WTC11 (cell line): ENCODE measurements around the gene C4BPB. TPM values are rescaled to one million over a fixed set of nuclear protein-coding genes. Genes with fewer than 3 reads are reported as not detected.

ENCODE experiments used
- ATAC-seq: fragments of 200-7000 bp; cut with Tn5 transposase; 2 replicates; pipeline ENCODE4 v1.10.0; 2021; ENCODE audit warnings: mild to moderate bottlenecking, moderate library complexity
- CTCF ChIA-PET: fragments of 300-600 bp; sonication (Branson Sonifier 250); formaldehyde crosslinking; loops from one replicate; lab custom pipeline; 2021; ENCODE audit warnings: antibody characterized with exemption; lab: Charles Lee
- POLR2A ChIA-PET: fragments of 350-600 bp; sonication (Branson Sonifier 250); formaldehyde crosslinking; loops from one replicate; lab custom pipeline; 2021; ENCODE audit warnings: antibody characterized with exemption; lab: Charles Lee
- DNase-seq: peaks from one replicate; pipeline ENCODE4 v3.0.0; 2021; ENCODE audit warnings: low spot score
- H3K27ac Mint-ChIP-seq: 2 replicates; pipeline ENCODE4 v1.8.0; 2021; ENCODE audit warnings: mixed read lengths
- H3K27me3 Mint-ChIP-seq: 2 replicates; pipeline ENCODE4 v1.8.0; 2021; ENCODE audit warnings: low read depth, mild to moderate bottlenecking, moderate library complexity, mixed read lengths
- H3K36me3 Mint-ChIP-seq: 2 replicates; pipeline ENCODE4 v1.8.0; 2021; ENCODE audit warnings: mixed read lengths
- H3K4me1 Mint-ChIP-seq: 2 replicates; pipeline ENCODE4 v1.8.0; 2022; ENCODE audit warnings: mixed read lengths
- H3K4me3 Mint-ChIP-seq: 2 replicates; pipeline ENCODE4 v1.8.0; 2021; ENCODE audit warnings: mild to moderate bottlenecking, moderate library complexity, mixed read lengths
- H3K9me3 Mint-ChIP-seq: 2 replicates; pipeline ENCODE4 v1.8.0; 2021; ENCODE audit warnings: mixed read lengths
- ETV6 ChIP-seq: sonication (generic); formaldehyde crosslinking; IDR thresholded peaks from 2 replicates; pipeline ENCODE4 v1.8.1; 2022; ENCODE audit warnings: mild to moderate bottlenecking, missing genetic modification reagents
- FOXJ3 ChIP-seq: sonication (generic); formaldehyde crosslinking; IDR thresholded peaks from 2 replicates; pipeline ENCODE4 v1.9.0; 2021; ENCODE audit warnings: missing genetic modification reagents, mild to moderate bottlenecking, borderline replicate concordance
- FOXK1 ChIP-seq: sonication (generic); formaldehyde crosslinking; IDR thresholded peaks from 2 replicates; pipeline ENCODE4 v1.8.0; 2022; ENCODE audit warnings: mild to moderate bottlenecking, moderate library complexity, missing genetic modification reagents
- IRF2 ChIP-seq: sonication (generic); formaldehyde crosslinking; IDR thresholded peaks from 2 replicates; pipeline ENCODE4 v1.8.0; 2022; ENCODE audit warnings: low read depth, missing genetic modification reagents, borderline replicate concordance
- JAZF1 ChIP-seq: fragments of 250-450 bp; sonication (Bioruptor Pico); IDR thresholded peaks from 2 replicates; pipeline ENCODE4 v1.9.0; 2021; ENCODE audit warnings: moderate library complexity, mild to moderate bottlenecking, inconsistent platforms
- KAT7 ChIP-seq: sonication (generic); formaldehyde crosslinking; IDR thresholded peaks from 2 replicates; pipeline ENCODE4 v1.8.1; 2023; ENCODE audit warnings: missing genetic modification reagents, mild to moderate bottlenecking, borderline replicate concordance
- MXD4 ChIP-seq: fragments of 250-450 bp; sonication (Bioruptor Pico); IDR thresholded peaks from 2 replicates; pipeline ENCODE4 v1.8.0; 2021; ENCODE audit warnings: mild to moderate bottlenecking, moderate library complexity, borderline replicate concordance
- MYBL2 ChIP-seq: sonication (generic); formaldehyde crosslinking; IDR thresholded peaks from 2 replicates; pipeline ENCODE4 v1.8.1; 2023; ENCODE audit warnings: mild to moderate bottlenecking, moderate library complexity, missing genetic modification reagents
- NFYB ChIP-seq: sonication (generic); formaldehyde crosslinking; conservative IDR thresholded peaks from 2 replicates; pipeline ENCODE4 v1.8.0; 2022; ENCODE audit warnings: low read depth, missing genetic modification reagents
- OVOL2 ChIP-seq: fragments of 250-450 bp; sonication (Bioruptor Pico); IDR thresholded peaks from 2 replicates; pipeline ENCODE4 v1.9.0; 2021; ENCODE audit warnings: mild to moderate bottlenecking, borderline replicate concordance
- RORB ChIP-seq: fragments of 250-450 bp; sonication (Bioruptor Pico); IDR thresholded peaks from 2 replicates; pipeline ENCODE4 v1.9.0; 2021; ENCODE audit warnings: mild to moderate bottlenecking
- SMAD4 ChIP-seq: sonication (generic); formaldehyde crosslinking; IDR thresholded peaks from 2 replicates; pipeline ENCODE4 v1.8.0; 2022; ENCODE audit warnings: mild to moderate bottlenecking, missing genetic modification reagents
- SOX15 ChIP-seq: fragments of 250-450 bp; sonication (Bioruptor Pico); IDR thresholded peaks from 2 replicates; pipeline ENCODE4 v1.9.0; 2021; ENCODE audit warnings: mild to moderate bottlenecking
- ZNF121 ChIP-seq: sonication (generic); formaldehyde crosslinking; IDR thresholded peaks from 2 replicates; pipeline ENCODE4 v1.8.0; 2023; ENCODE audit warnings: missing genetic modification reagents
- ZNF219 ChIP-seq: sonication (generic); formaldehyde crosslinking; IDR thresholded peaks from 2 replicates; pipeline ENCODE4 v1.8.0; 2023; ENCODE audit warnings: missing genetic modification reagents, mild to moderate bottlenecking, borderline replicate concordance
- ZNF671 ChIP-seq: fragments of 250-450 bp; sonication (Bioruptor Pico); IDR thresholded peaks from 2 replicates; pipeline ENCODE4 v1.8.0; 2021; ENCODE audit warnings: mild to moderate bottlenecking
- total RNA-seq: library from RNA; stranded (reverse); gene quantifications from 3 replicates; pipeline ENCODE4 v1.2.3, GENCODE V29; 2021
- TF ChIP-seq, protein P1 (sequence below): fragments of 250-450 bp; sonication (Bioruptor Pico); IDR thresholded peaks from 2 replicates; pipeline ENCODE4 v1.9.0; 2021; ENCODE audit warnings: mild to moderate bottlenecking
- TF ChIP-seq, protein P2 (sequence below): fragments of 250-450 bp; sonication (Bioruptor Pico); IDR thresholded peaks from 2 replicates; pipeline ENCODE4 v1.9.0; 2021; ENCODE audit warnings: moderate library complexity, mild to moderate bottlenecking, inconsistent platforms, borderline replicate concordance
- TF ChIP-seq, protein P3 (sequence below): sonication (generic); formaldehyde crosslinking; IDR thresholded peaks from 2 replicates; pipeline ENCODE4 v1.8.0; 2022; ENCODE audit warnings: mild to moderate bottlenecking, missing genetic modification reagents
- TF ChIP-seq, protein P4 (sequence below): sonication (generic); formaldehyde crosslinking; IDR thresholded peaks from 2 replicates; pipeline ENCODE4 v1.8.0; 2022; ENCODE audit warnings: mild to moderate bottlenecking, missing genetic modification reagents
- TF ChIP-seq, protein P5 (sequence below): sonication (generic); formaldehyde crosslinking; IDR thresholded peaks from 2 replicates; pipeline ENCODE4 v1.8.1; 2022; ENCODE audit warnings: missing genetic modification reagents, borderline replicate concordance
- TF ChIP-seq, protein P6 (sequence below): fragments of 250-450 bp; sonication (Bioruptor Pico); IDR thresholded peaks from 2 replicates; pipeline ENCODE4 v1.9.0; 2021; ENCODE audit warnings: mild to moderate bottlenecking, borderline replicate concordance
- TF ChIP-seq, protein P7 (sequence below): fragments of 200-600 bp; IDR thresholded peaks from 2 replicates; pipeline ENCODE4 v1.8.0; 2022; ENCODE audit warnings: antibody characterized with exemption

The C4BPB gene
- total RNA-seq, 1 experiment from 2014 or later, result 0.26 TPM

DNA sequence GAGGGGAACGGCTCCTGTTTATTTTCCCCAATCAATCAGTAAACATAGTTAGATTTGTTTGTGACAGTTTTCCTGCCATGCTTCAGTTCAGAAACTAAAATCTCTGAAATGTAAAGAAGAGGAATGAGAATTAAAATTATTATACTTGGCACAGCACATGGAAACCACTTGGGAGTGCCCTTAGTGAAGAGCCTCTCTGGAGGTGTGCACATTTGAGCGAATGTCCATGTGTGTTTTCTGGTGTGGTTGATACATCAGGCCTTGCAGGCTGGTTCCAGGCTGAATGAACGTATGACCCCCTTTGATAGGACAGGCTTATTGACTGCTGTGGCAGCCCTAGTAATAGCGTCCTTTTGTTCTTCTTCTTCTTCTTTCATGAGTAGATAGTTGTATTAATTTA lies 42.5 kb downstream of the C4BPB start:
- POLR2A ChIA-PET, result no interaction called here
- Mint-ChIP-seq H3K9me3 (peaks cover 35% of the 10 kb centered on the region), H3K4me1 (peaks cover 5% of the 10 kb centered on the region), H3K36me3 (peaks cover 24% of the 10 kb centered on the region), H3K4me3 (no peak overlapping the region), H3K27ac (no peak overlapping the region), H3K27me3 (no peaks in the 10 kb centered on the region; the same call in 1 of the 2 replicates)
- CTCF ChIA-PET, result no interaction called here
- DNase-seq (no peak), ATAC-seq (no peak)
- no peak for TF ChIP-seq ZNF219 (CRISPR knock-in tag)
- TF ChIP-seq, protein P1, sequence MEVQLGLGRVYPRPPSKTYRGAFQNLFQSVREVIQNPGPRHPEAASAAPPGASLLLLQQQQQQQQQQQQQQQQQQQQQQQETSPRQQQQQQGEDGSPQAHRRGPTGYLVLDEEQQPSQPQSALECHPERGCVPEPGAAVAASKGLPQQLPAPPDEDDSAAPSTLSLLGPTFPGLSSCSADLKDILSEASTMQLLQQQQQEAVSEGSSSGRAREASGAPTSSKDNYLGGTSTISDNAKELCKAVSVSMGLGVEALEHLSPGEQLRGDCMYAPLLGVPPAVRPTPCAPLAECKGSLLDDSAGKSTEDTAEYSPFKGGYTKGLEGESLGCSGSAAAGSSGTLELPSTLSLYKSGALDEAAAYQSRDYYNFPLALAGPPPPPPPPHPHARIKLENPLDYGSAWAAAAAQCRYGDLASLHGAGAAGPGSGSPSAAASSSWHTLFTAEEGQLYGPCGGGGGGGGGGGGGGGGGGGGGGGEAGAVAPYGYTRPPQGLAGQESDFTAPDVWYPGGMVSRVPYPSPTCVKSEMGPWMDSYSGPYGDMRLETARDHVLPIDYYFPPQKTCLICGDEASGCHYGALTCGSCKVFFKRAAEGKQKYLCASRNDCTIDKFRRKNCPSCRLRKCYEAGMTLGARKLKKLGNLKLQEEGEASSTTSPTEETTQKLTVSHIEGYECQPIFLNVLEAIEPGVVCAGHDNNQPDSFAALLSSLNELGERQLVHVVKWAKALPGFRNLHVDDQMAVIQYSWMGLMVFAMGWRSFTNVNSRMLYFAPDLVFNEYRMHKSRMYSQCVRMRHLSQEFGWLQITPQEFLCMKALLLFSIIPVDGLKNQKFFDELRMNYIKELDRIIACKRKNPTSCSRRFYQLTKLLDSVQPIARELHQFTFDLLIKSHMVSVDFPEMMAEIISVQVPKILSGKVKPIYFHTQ (CRISPR knock-in tag), result no peak
- TF ChIP-seq, protein P2, sequence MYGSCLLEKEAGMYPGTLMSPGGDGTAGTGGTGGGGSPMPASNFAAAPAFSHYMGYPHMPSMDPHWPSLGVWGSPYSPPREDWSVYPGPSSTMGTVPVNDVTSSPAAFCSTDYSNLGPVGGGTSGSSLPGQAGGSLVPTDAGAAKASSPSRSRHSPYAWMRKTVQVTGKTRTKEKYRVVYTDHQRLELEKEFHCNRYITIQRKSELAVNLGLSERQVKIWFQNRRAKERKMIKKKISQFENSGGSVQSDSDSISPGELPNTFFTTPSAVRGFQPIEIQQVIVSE (CRISPR knock-in tag), result no peak

DNA sequence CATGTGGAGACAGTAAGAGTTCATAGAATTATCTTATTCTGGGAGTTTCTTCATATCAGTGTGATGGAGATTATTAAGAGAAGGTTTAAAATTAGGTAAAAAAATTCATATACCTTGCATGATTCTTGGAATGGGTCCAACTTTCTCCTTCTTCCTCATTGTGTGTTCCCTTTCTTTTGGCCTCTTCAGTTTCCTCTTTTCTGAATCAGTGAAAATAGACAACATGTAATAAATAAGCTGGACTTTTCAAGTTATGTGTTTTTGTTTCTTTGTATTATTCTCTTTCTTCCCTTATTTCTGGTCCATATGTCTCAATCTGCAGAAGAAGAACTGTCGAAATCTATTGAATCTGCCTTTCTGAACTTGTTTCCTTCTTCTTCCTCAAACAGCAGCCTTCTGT lies 45.9 kb downstream of the C4BPB start:
- ChIA-PET POLR2A (no interaction called here), CTCF (interaction anchor here (0.8 kb wide), 1 partner anchor 270 kb away, joined by 3 read pairs; no protein-coding TSS in a partner anchor)
- H3K9me3 Mint-ChIP-seq, result peaks cover 13% of the 10 kb centered on the region
- no peaks in the 10 kb centered on the region; the same call in 1 of the 2 replicates for H3K4me1 Mint-ChIP-seq
- H3K27me3 Mint-ChIP-seq, result no peaks in the 10 kb centered on the region
- no peak overlapping the region for H3K27ac Mint-ChIP-seq
- ATAC-seq (no peak), DNase-seq (no peak)
- peaks cover 5% of the 10 kb centered on the region for H3K36me3 Mint-ChIP-seq
- TF ChIP-seq, protein P3, sequence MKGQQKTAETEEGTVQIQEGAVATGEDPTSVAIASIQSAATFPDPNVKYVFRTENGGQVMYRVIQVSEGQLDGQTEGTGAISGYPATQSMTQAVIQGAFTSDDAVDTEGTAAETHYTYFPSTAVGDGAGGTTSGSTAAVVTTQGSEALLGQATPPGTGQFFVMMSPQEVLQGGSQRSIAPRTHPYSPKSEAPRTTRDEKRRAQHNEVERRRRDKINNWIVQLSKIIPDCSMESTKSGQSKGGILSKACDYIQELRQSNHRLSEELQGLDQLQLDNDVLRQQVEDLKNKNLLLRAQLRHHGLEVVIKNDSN, result no peak
- TF ChIP-seq, protein P4, sequence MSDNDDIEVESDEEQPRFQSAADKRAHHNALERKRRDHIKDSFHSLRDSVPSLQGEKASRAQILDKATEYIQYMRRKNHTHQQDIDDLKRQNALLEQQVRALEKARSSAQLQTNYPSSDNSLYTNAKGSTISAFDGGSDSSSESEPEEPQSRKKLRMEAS (CRISPR knock-in tag), result no peak
- TF ChIP-seq, protein P5, sequence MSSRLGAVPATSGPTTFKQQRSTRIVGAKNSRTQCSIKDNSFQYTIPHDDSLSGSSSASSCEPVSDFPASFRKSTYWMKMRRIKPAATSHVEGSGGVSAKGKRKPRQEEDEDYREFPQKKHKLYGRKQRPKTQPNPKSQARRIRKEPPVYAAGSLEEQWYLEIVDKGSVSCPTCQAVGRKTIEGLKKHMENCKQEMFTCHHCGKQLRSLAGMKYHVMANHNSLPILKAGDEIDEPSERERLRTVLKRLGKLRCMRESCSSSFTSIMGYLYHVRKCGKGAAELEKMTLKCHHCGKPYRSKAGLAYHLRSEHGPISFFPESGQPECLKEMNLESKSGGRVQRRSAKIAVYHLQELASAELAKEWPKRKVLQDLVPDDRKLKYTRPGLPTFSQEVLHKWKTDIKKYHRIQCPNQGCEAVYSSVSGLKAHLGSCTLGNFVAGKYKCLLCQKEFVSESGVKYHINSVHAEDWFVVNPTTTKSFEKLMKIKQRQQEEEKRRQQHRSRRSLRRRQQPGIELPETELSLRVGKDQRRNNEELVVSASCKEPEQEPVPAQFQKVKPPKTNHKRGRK, result no peak
- TF ChIP-seq MXD4 (CRISPR knock-in tag), result no peak
- TF ChIP-seq NFYB (CRISPR knock-in tag), result no peak
- TF ChIP-seq OVOL2, result no peak
- TF ChIP-seq ZNF671 (CRISPR knock-in tag), result no peak
- TF ChIP-seq MYBL2 (CRISPR knock-in tag), result no peak
- TF ChIP-seq ETV6 (CRISPR knock-in tag), result no peak
- TF ChIP-seq KAT7, result no peak
- no peak for TF ChIP-seq IRF2 (CRISPR knock-in tag)
- TF ChIP-seq FOXJ3 (CRISPR knock-in tag), result no peak
- TF ChIP-seq RORB (CRISPR knock-in tag), result no peak
- TF ChIP-seq JAZF1 (CRISPR knock-in tag), result no peak
- no peak overlapping the region for H3K4me3 Mint-ChIP-seq

DNA sequence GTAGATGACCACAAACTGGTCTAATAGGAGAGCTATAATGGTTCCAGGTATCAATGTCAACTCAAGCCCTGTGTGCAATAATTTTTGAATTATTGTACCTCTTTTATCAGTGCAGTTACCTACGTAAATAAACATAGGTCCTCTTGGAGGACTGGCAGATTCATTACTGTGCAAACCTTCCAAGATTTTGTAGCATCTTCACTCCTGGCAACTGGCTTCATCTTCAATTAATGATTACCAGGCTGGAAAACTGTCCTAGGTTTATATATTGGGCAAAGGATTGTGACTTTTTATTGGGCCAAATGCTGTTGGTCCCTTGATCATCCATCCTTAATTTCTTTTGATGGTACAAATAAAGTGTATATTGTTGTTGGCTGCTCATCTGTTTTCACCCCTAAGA lies 51.0 kb downstream of the C4BPB start:
- POLR2A ChIA-PET, result no interaction called here
- CTCF ChIA-PET, result no interaction called here
- H3K27me3 Mint-ChIP-seq, result no peaks in the 10 kb centered on the region
- H3K9me3 Mint-ChIP-seq, result no peaks in the 10 kb centered on the region; the same call in 1 of the 2 replicates
- no peak for DNase-seq
- no peaks in the 10 kb centered on the region for H3K36me3 Mint-ChIP-seq
- no peaks in the 10 kb centered on the region for H3K4me1 Mint-ChIP-seq
- H3K4me3 Mint-ChIP-seq, result no peak overlapping the region
- no peak overlapping the region for H3K27ac Mint-ChIP-seq
- no peak for ATAC-seq
- TF ChIP-seq SOX15 (CRISPR knock-in tag) (no peak), FOXK1 (CRISPR knock-in tag) (no peak), ZNF121 (CRISPR knock-in tag) (no peak), SMAD4 (no peak)
- TF ChIP-seq, protein P6, sequence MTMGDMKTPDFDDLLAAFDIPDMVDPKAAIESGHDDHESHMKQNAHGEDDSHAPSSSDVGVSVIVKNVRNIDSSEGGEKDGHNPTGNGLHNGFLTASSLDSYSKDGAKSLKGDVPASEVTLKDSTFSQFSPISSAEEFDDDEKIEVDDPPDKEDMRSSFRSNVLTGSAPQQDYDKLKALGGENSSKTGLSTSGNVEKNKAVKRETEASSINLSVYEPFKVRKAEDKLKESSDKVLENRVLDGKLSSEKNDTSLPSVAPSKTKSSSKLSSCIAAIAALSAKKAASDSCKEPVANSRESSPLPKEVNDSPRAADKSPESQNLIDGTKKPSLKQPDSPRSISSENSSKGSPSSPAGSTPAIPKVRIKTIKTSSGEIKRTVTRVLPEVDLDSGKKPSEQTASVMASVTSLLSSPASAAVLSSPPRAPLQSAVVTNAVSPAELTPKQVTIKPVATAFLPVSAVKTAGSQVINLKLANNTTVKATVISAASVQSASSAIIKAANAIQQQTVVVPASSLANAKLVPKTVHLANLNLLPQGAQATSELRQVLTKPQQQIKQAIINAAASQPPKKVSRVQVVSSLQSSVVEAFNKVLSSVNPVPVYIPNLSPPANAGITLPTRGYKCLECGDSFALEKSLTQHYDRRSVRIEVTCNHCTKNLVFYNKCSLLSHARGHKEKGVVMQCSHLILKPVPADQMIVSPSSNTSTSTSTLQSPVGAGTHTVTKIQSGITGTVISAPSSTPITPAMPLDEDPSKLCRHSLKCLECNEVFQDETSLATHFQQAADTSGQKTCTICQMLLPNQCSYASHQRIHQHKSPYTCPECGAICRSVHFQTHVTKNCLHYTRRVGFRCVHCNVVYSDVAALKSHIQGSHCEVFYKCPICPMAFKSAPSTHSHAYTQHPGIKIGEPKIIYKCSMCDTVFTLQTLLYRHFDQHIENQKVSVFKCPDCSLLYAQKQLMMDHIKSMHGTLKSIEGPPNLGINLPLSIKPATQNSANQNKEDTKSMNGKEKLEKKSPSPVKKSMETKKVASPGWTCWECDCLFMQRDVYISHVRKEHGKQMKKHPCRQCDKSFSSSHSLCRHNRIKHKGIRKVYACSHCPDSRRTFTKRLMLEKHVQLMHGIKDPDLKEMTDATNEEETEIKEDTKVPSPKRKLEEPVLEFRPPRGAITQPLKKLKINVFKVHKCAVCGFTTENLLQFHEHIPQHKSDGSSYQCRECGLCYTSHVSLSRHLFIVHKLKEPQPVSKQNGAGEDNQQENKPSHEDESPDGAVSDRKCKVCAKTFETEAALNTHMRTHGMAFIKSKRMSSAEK (CRISPR knock-in tag), result no peak
- TF ChIP-seq, protein P7, sequence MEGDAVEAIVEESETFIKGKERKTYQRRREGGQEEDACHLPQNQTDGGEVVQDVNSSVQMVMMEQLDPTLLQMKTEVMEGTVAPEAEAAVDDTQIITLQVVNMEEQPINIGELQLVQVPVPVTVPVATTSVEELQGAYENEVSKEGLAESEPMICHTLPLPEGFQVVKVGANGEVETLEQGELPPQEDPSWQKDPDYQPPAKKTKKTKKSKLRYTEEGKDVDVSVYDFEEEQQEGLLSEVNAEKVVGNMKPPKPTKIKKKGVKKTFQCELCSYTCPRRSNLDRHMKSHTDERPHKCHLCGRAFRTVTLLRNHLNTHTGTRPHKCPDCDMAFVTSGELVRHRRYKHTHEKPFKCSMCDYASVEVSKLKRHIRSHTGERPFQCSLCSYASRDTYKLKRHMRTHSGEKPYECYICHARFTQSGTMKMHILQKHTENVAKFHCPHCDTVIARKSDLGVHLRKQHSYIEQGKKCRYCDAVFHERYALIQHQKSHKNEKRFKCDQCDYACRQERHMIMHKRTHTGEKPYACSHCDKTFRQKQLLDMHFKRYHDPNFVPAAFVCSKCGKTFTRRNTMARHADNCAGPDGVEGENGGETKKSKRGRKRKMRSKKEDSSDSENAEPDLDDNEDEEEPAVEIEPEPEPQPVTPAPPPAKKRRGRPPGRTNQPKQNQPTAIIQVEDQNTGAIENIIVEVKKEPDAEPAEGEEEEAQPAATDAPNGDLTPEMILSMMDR, result no peak
